AG04449 (cell line): ENCODE data around the gene RGS5.
A peak's percentile ranks its signal among the peaks of the same experiment; 100 is the strongest.

ENCODE experiments used
- CTCF ChIA-PET: fragments of 350-600 bp; formaldehyde crosslinking; extraction: SDS; loops from one replicate; lab custom pipeline; 2021; ENCODE audit warnings: antibody characterized with exemption; lab: Yijun Ruan, JAX
- POLR2A ChIA-PET: fragments of 400-600, 350-600 bp; formaldehyde crosslinking; extraction: SDS; loops from one replicate; lab custom pipeline; 2020; ENCODE audit warnings: antibody characterized with exemption, inconsistent platforms; lab: Yijun Ruan, JAX
- DNase-seq: peaks from one replicate; pipeline ENCODE4 v3.0.0-alpha.2; 2010; ENCODE audit warnings: low read depth, low spot score
- H3K4me3 ChIP-seq: 2 replicates; pipeline ENCODE4 v1.5.1; 2011; ENCODE audit warnings: low read depth, mild to moderate bottlenecking, control low read depth, low read length
- CTCF ChIP-seq: IDR thresholded peaks from one replicate; pipeline ENCODE4 v1.5.1; 2011; ENCODE audit warnings: mild to moderate bottlenecking, moderate library complexity, low read length, control low read depth, inconsistent platforms; ENCODE audit not compliant: insufficient read depth; ENCODE audit errors: missing control alignments

Gene RGS5

DNA sequence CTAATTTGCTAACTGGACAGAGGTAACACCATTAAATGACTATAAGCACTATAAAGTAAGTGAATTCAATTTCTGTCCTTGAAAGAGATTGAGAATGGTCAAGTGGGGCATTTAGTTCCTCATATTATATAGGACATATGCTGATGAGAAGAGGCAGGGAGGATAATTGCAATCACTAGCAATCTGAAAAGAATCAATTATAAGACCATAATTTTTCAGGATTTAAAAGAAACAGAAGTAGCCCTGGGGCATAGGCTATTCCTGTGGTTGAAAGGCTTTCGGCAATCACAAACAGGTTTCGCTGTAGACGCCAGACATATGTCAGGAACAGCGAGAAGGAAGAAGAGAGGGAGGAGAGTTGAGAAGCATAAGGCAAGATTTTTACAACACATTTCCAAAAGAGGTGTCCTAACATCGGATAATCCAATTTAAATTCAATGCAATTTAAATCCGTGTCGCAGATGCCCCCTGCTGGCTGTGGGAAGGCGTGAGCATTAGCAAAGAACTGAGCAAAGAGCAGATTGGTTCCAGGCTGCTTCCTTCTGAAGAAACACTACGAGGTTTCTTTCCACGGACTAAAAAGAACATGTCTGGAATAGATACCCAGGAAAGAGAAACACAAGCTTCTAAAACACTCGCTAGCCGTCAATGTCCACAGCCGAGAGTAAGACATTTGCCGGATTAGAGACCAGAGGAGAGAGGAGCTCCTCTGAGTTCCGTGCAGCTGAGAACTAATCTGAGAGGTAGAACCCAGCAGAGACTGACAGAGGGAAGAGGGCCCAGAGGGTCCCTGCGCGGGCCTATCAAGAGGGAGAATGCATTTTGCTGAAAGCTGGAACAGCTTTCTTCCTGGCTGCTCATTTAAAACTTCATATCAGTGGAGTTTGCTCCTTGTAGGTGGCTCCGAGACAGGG, 27.9 kb downstream of the RGS5 start:
- CTCF ChIA-PET: interaction anchor here (0.6 to 8.7 kb wide), 59 partner anchors 7 to 339 kb away, joined by 3 to 207 read pairs (median 5); partner anchors contain the start of genes NUF2, RGS4 and RGS5
- POLR2A ChIA-PET: no interaction called here
- H3K4me3 ChIP-seq: no peak overlapping the region
- peak; percentile 76 for TF ChIP-seq CTCF
- DNase-seq: no peak

GRCh38 chr1:163173121-163173520, 29.6 kb downstream of the RGS5 start:
- ChIA-PET POLR2A (no interaction called here), CTCF (interaction anchor here (0.7 to 1.7 kb wide), 9 partner anchors 24 to 326 kb away, joined by 3 to 12 read pairs (median 4); partner anchors contain the start of gene CCDC190)

GRCh38 chr1:163172596-163172995, 30.1 kb downstream of the RGS5 start:
- ChIA-PET POLR2A (no interaction called here), CTCF (interaction anchor here (0.7 to 1.7 kb wide), 9 partner anchors 25 to 326 kb away, joined by 3 to 12 read pairs (median 4); partner anchors contain the start of gene CCDC190)
- TF ChIP-seq CTCF: no peak
- no peak for DNase-seq
- H3K4me3 ChIP-seq: no peak overlapping the region

More at GRCh38 chr1:163173121-163173520, 29.6 kb downstream of the RGS5 start:
- H3K4me3 ChIP-seq: no peak overlapping the region
- DNase-seq: no peak
- TF ChIP-seq CTCF: no peak

DNA sequence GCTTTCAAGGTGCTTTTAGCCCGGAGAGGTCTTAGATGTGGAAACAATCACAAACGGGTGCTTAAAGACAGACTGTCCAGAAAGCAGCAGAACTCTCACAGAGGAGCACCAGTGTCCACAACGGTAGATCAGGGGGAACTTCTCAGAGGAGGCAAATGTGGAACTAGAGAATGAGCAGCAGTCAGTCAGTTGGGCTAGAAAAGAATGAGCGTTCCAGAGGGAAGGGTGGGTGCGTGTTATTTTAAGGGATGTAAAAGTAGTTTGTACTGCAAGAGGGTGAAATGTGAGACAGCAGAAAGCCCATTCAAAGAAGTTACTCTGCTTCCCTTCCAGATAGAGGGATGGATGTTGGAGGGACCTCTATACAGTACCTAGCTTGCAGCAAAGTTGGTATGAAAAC, 30.9 kb downstream of the RGS5 start:
- ChIA-PET CTCF (interaction anchor here (1.4 to 1.7 kb wide), 3 partner anchors 90 to 100 kb away, joined by 5 to 12 read pairs (median 5); no protein-coding TSS in a partner anchor), POLR2A (no interaction called here)
- DNase-seq: no peak

DNA sequence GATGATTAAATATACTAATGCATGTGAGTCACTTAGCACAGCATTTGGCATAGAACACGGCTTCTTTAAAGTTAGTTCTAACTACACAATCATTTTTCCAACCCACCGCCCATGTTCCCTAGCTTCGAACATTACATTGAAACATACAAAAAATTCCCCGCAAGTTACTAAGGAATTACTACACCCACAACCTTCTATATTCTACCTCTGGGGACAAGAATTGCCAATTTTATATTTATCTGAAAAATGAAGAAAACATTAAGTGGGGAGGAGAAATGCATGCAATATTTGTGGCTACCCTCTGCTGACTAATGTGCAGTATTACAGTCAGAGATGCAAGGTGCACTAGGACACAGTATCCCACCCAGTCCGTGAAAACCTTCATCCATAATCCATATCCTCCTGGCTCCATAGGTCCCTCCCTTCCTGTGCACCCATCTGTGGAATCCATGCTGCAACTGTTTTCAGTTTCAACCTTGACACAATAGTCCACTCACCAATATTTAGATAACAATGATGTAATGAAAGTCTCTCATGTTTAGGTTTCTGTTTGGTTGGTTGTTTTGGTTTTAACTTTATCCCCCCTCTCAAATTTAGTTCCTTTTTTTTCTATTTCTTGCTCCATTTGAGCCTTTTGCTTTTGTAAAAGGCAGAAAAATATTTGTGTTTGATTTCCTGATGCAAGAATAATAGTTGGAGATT, 31.6 kb downstream of the RGS5 start:
- no peak overlapping the region for H3K4me3 ChIP-seq
- peak; percentile 46 for TF ChIP-seq CTCF
- no peak for DNase-seq
- ChIA-PET POLR2A (no interaction called here), CTCF (interaction anchor here (0.6 to 5.9 kb wide), 17 partner anchors 10 to 323 kb away, joined by 3 to 79 read pairs (median 4); partner anchors contain the start of gene RGS4)

More for the DNA sequence above, 30.9 kb downstream of the RGS5 start:
- no peak for TF ChIP-seq CTCF
- no peak overlapping the region for H3K4me3 ChIP-seq

DNA sequence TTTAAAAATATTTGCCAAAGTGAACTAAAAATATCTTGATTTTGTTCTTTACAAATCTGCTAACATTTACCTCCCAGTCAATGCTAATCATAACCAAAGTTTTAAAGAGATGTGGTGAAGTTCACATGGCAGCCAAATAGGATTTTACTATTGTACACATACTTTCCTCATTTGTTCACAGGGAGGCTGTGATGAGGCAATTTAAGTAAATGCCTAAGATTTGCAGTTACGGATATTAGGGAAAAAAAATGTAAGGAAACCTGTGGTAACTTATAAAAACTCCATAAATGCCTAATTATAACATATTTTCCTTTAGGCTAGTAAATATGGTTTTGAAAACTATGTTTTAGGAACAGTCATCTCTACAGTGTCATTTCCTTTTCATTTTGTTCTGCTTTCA, 32.4 kb downstream of the RGS5 start:
- POLR2A ChIA-PET: no interaction called here
- CTCF ChIA-PET: interaction anchor here (0.6 to 5.9 kb wide), 17 partner anchors 11 to 322 kb away, joined by 3 to 79 read pairs (median 4); partner anchors contain the start of gene RGS4
- H3K4me3 ChIP-seq: no peak overlapping the region
- peak; percentile 42 for DNase-seq
- TF ChIP-seq CTCF: no peak
